H9 (cell line): ENCODE measurements around the gene TMEM50B. TPM values are rescaled to one million over a fixed set of nuclear protein-coding genes. Genes with fewer than 3 reads are reported as not detected.

Experiments
- DNase-seq: peaks from one replicate; pipeline ENCODE4 v3.0.0-alpha.2; 2017
- H2AFZ ChIP-seq: one replicate; pipeline ENCODE4 v1.6.1; 2013; ENCODE audit warnings: mild to moderate bottlenecking, low read length, control low read depth, moderate library complexity
- H2AK5ac ChIP-seq: 2 replicates; pipeline ENCODE4 v1.6.1; 2013; ENCODE audit warnings: low read length, control low read depth, mixed read lengths; ENCODE audit not compliant: insufficient read length
- H2BK120ac ChIP-seq: one replicate; pipeline ENCODE4 v1.6.1; 2013; ENCODE audit warnings: low read depth, mild to moderate bottlenecking, low read length, control low read depth, inconsistent platforms; ENCODE audit not compliant: poor library complexity, severe bottlenecking
- H2BK12ac ChIP-seq: 2 replicates; pipeline ENCODE4 v1.6.1; 2013; ENCODE audit warnings: low read length, control low read depth, mixed read lengths, low read depth; ENCODE audit not compliant: insufficient read length
- H2BK15ac ChIP-seq: 2 replicates; pipeline ENCODE4 v1.6.1; 2013; ENCODE audit warnings: low read depth, low read length, control low read depth
- H2BK20ac ChIP-seq: one replicate; pipeline ENCODE4 v1.6.1; 2013; ENCODE audit warnings: low read depth, mild to moderate bottlenecking, low read length, control low read depth, inconsistent platforms; ENCODE audit not compliant: poor library complexity, severe bottlenecking
- H2BK5ac ChIP-seq: 2 replicates; pipeline ENCODE4 v1.6.1; 2013; ENCODE audit warnings: low read length, control low read depth, mixed read lengths; ENCODE audit not compliant: insufficient read length
- H3K14ac ChIP-seq: 2 replicates; pipeline ENCODE4 v1.6.1; 2013; ENCODE audit warnings: low read length, control low read depth; ENCODE audit not compliant: insufficient read depth
- H3K18ac ChIP-seq: 2 replicates; pipeline ENCODE4 v1.6.1; 2013; ENCODE audit warnings: low read depth, mild to moderate bottlenecking, mixed read lengths, low read length, control low read depth; ENCODE audit not compliant: insufficient read length
- H3K23ac ChIP-seq: 2 replicates; pipeline ENCODE4 v1.6.1; 2013; ENCODE audit warnings: low read length, control low read depth, mixed read lengths, low read depth; ENCODE audit not compliant: insufficient read length
- H3K23me2 ChIP-seq: 2 replicates; pipeline ENCODE4 v1.6.1; 2013; ENCODE audit warnings: low read depth, mild to moderate bottlenecking, mixed read lengths, low read length, control low read depth; ENCODE audit not compliant: insufficient read length, poor library complexity, severe bottlenecking
- H3K27ac ChIP-seq: 2 replicates; pipeline ENCODE4 v1.5.1; 2013; ENCODE audit warnings: low read length, control low read depth, mixed read lengths, low read depth; ENCODE audit not compliant: insufficient read length
- H3K27me3 ChIP-seq: 2 replicates; pipeline ENCODE4 v1.6.1; 2013; ENCODE audit warnings: low read length, control low read depth, inconsistent platforms; ENCODE audit not compliant: insufficient read depth
- H3K4ac ChIP-seq: 2 replicates; pipeline ENCODE4 v1.6.1; 2013; ENCODE audit warnings: low read depth, mild to moderate bottlenecking, control low read depth, inconsistent platforms, low read length, moderate library complexity
- H3K4me1 ChIP-seq: 2 replicates; pipeline ENCODE4 v1.6.1; 2013; ENCODE audit warnings: low read length, control low read depth, inconsistent platforms; ENCODE audit not compliant: insufficient read depth
- H3K4me2 ChIP-seq: 2 replicates; pipeline ENCODE4 v1.6.1; 2013; ENCODE audit warnings: low read length, control low read depth, mixed read lengths; ENCODE audit not compliant: insufficient read length, insufficient read depth
- H3K56ac ChIP-seq: 2 replicates; pipeline ENCODE4 v1.6.1; 2013; ENCODE audit warnings: low read depth, mild to moderate bottlenecking, mixed read lengths, low read length, control low read depth; ENCODE audit not compliant: insufficient read length
- H3K79me1 ChIP-seq: 2 replicates; pipeline ENCODE4 v1.6.1; 2013; ENCODE audit warnings: low read depth, mild to moderate bottlenecking, moderate library complexity, low read length, control low read depth, inconsistent platforms; ENCODE audit not compliant: insufficient read depth, poor library complexity, severe bottlenecking
- H3K79me2 ChIP-seq: 2 replicates; pipeline ENCODE4 v1.6.1; 2013; ENCODE audit warnings: low read length, control low read depth, inconsistent platforms; ENCODE audit not compliant: insufficient read depth
- H3K9ac ChIP-seq: 2 replicates; pipeline ENCODE4 v1.6.1; 2013; ENCODE audit warnings: low read length, control low read depth, mixed read lengths; ENCODE audit not compliant: insufficient read length; ENCODE audit errors: extremely low read depth
- H3K9me3 ChIP-seq: one replicate; pipeline ENCODE4 v1.6.1; 2013; ENCODE audit warnings: low read depth, low read length, inconsistent platforms; ENCODE audit not compliant: control insufficient read depth
- H3T11ph ChIP-seq: one replicate; pipeline ENCODE4 v1.6.1; 2013; ENCODE audit warnings: mild to moderate bottlenecking, low read length, control low read depth, inconsistent platforms
- H4K20me1 ChIP-seq: one replicate; pipeline ENCODE4 v1.6.1; 2013; ENCODE audit not compliant: control insufficient read depth, insufficient read length, insufficient read depth
- H4K5ac ChIP-seq: 2 replicates; pipeline ENCODE4 v1.6.1; 2013; ENCODE audit warnings: low read depth, mild to moderate bottlenecking, mixed read lengths, low read length, control low read depth; ENCODE audit not compliant: insufficient read length
- H4K8ac ChIP-seq: replicated peaks from 2 replicates; pipeline ENCODE4 v1.6.1; 2013; ENCODE audit warnings: low read length, control low read depth, mixed read lengths, low read depth; ENCODE audit not compliant: insufficient read length
- H4K91ac ChIP-seq: 2 replicates; pipeline ENCODE4 v1.6.1; 2013; ENCODE audit warnings: low read depth, mild to moderate bottlenecking, moderate library complexity, mixed read lengths, low read length, control low read depth; ENCODE audit not compliant: insufficient read length
- H3K27ac Mint-ChIP-seq, 3 experiments: 2 replicates in 2 of 3; 3 replicates in 1 of 3; pipeline ENCODE4 v1.8.0; 2020 to 2021; ENCODE audit warnings: mixed read lengths in 3 of 3, mild to moderate bottlenecking in 1 of 3, moderate library complexity in 1 of 3
- H3K27me3 Mint-ChIP-seq: 2 replicates; pipeline ENCODE4 v1.8.0; 2021; ENCODE audit warnings: low read depth, mild to moderate bottlenecking, moderate library complexity, mixed read lengths
- H3K36me3 Mint-ChIP-seq, 3 experiments: 2 replicates in 2 of 3; 3 replicates in 1 of 3; pipeline ENCODE4 v1.8.0; 2020 to 2021; ENCODE audit warnings: low read depth in 3 of 3, mixed read lengths in 3 of 3; ENCODE audit not compliant: insufficient read depth in 1 of 3
- H3K4me1 Mint-ChIP-seq, 2 experiments: 2 replicates each; pipeline ENCODE4 v1.8.0; 2020; ENCODE audit warnings: mixed read lengths in 2 of 2
- H3K4me3 Mint-ChIP-seq, 2 experiments: 2 replicates in 1 of 2; 3 replicates in 1 of 2; pipeline ENCODE4 v1.8.0; 2020 to 2021; ENCODE audit warnings: mild to moderate bottlenecking in 2 of 2, mixed read lengths in 2 of 2, moderate library complexity in 1 of 2
- H3K9me3 Mint-ChIP-seq, 2 experiments: 2 replicates in 1 of 2; 3 replicates in 1 of 2; pipeline ENCODE4 v1.8.0; 2020; ENCODE audit warnings: mild to moderate bottlenecking in 2 of 2, mixed read lengths in 2 of 2, moderate library complexity in 1 of 2
- CTCF ChIP-seq: fragments of 200-600 bp; sonication (generic); conservative IDR thresholded peaks from 3 replicates; pipeline ENCODE4 v1.8.0; 2021; ENCODE audit warnings: antibody characterized with exemption, mild to moderate bottlenecking
- WGBS: extraction: QIAGEN DNeasy Blood & Tissue Kit; methylation state at CpG from one replicate; pipeline ENCODE4 v1.1.7; 2013; ENCODE audit warnings: missing lambda C conversion rate, low lambda C conversion rate, mixed read lengths; ENCODE audit not compliant: insufficient read length; ENCODE audit errors: extremely low coverage; 5-methylcytosine and 5-hydroxymethylcytosine counted together
- total RNA-seq: library from RNA; stranded (reverse); gene quantifications from 2 replicates; pipeline ENCODE4 v1.2.1, GENCODE V29; 2021

Gene TMEM50B
- total RNA-seq, 1 experiment from 2014 or later: 17.6 TPM

- peak; percentile 60 for DNase-seq
- H3K23me2 ChIP-seq: peaks cover 12% of the 10 kb centered on the region
- H3K79me2 ChIP-seq: peaks cover 5% of the 10 kb centered on the region; the same call in 1 of the 2 replicates
- no peak overlapping the region for H3K23ac ChIP-seq
- Mint-ChIP-seq H3K9me3 (no peaks in the 10 kb centered on the region; a peak in 1 of 5 replicates), H3K4me1 (peaks cover 11 to 15% of the 10 kb centered on the region in 2 experiments), H3K4me3 (peak overlapping the region; percentile 70 to 81), H3K27ac (no peak overlapping the region), H3K36me3 (peaks cover 0 to 10% (median 8%) of the 10 kb centered on the region in 3 experiments; a peak in 5 of 7 replicates), H3K27me3 (peaks cover 6% of the 10 kb centered on the region)
- H3K9me3 ChIP-seq: no peaks in the 10 kb centered on the region
- no peak overlapping the region for H3K56ac ChIP-seq
- H3K4ac ChIP-seq: no peak overlapping the region
- H3K9ac ChIP-seq: no peak overlapping the region
- H2BK120ac ChIP-seq: peak overlapping the region; percentile 92
- peaks cover 4% of the 10 kb centered on the region; the same call in 1 of the 2 replicates for H3K4me1 ChIP-seq
- no peak overlapping the region for H3T11ph ChIP-seq
- no peak overlapping the region for H2BK20ac ChIP-seq
- H2BK5ac ChIP-seq: no peak overlapping the region
- no peak overlapping the region for H3K27ac ChIP-seq
- TF ChIP-seq CTCF: no peak
- H3K79me1 ChIP-seq: no peaks in the 10 kb centered on the region
- no peak overlapping the region for H4K8ac ChIP-seq
- peak overlapping the region; percentile 77 for H3K18ac ChIP-seq
- peak overlapping the region; percentile 73; the same call in 1 of the 2 replicates for H3K14ac ChIP-seq
- no peaks in the 10 kb centered on the region for H4K20me1 ChIP-seq
- no peaks in the 10 kb centered on the region for H3K27me3 ChIP-seq
- no CpG with 5 or more reads among the region's 45 CpGs for WGBS
- no peak overlapping the region for H4K91ac ChIP-seq
- H2BK12ac ChIP-seq: no peak overlapping the region
- peak overlapping the region; percentile 46 for H3K4me2 ChIP-seq
- H2AK5ac ChIP-seq: no peak overlapping the region
- no peak overlapping the region for H4K5ac ChIP-seq
- no peak overlapping the region for H2BK15ac ChIP-seq
- H2AFZ ChIP-seq: no peak overlapping the region
Observed at GRCh38 chr21:33402001-33402979, 77.5 kb downstream of the TMEM50B start.
